Esophagus muscularis mucosa (tissue), 4 donors: Measurements from ENCODE around the gene BAMBI. TPM values are rescaled to one million over a fixed set of nuclear protein-coding genes. Genes with fewer than 3 reads are reported as not detected.

Experiments
- DNase-seq: peaks from one replicate; pipeline ENCODE4 v3.0.0-alpha.2; 2017; ENCODE audit errors: extremely low spot score
- H3K27ac ChIP-seq, 4 donors: fragments of 200-600 bp; sonication (generic); replicated peaks in 1 of 4; 1 replicate in 3 of 4; 2 replicates in 1 of 4; pipeline ENCODE4 v1.5.1; 2016 to 2019; ENCODE audit warnings: mild to moderate bottlenecking in 1 of 4
- H3K27me3 ChIP-seq, 4 donors: fragments of 200-600 bp; sonication (generic); one replicate each; pipeline versions ENCODE4 v1.5.1 to v1.6.0; 2016 to 2019
- H3K36me3 ChIP-seq, 4 donors: fragments of 200-600 bp; sonication (generic); one replicate each; pipeline ENCODE4 v1.5.1; 2016 to 2019
- H3K4me1 ChIP-seq, 4 donors: fragments of 200-600 bp; sonication (generic); one replicate each; pipeline ENCODE4 v1.5.1; 2016 to 2019
- H3K4me3 ChIP-seq, 4 donors: fragments of 200-600 bp; sonication (generic); 1 replicate in 2 of 4; 2 replicates in 2 of 4; pipeline ENCODE4 v1.5.1; 2016 to 2019; ENCODE audit warnings: mild to moderate bottlenecking in 4 of 4, moderate library complexity in 1 of 4
- H3K9me3 ChIP-seq, 4 donors: fragments of 200-600 bp; sonication (generic); 1 replicate in 3 of 4; 2 replicates in 1 of 4; pipeline ENCODE4 v1.5.1; 2016 to 2019
- EP300 ChIP-seq: sonication (generic); formaldehyde crosslinking; IDR thresholded peaks from one replicate; pipeline ENCODE4 v1.6.1; 2017; ENCODE audit warnings: antibody characterized with exemption
- POLR2A ChIP-seq: fragments of 450-650 bp; IDR thresholded peaks from one replicate; pipeline ENCODE4 v1.6.1; 2017; ENCODE audit warnings: antibody characterized with exemption, moderate library complexity, mild to moderate bottlenecking, low read depth
- POLR2AphosphoS5 ChIP-seq, 2 donors: sonication (generic); formaldehyde crosslinking; IDR thresholded peaks; one replicate each; pipeline ENCODE4 v1.6.1; 2017; ENCODE audit warnings: antibody characterized with exemption in 2 of 2
- WGBS: methylation state at CpG from one replicate; pipeline ENCODE4 v1.1.5; 2018; 5-methylcytosine and 5-hydroxymethylcytosine counted together
- intact Hi-C: fragments of 100-400 bp; cut with DNase I; formaldehyde crosslinking; loops from one replicate; pipeline ENCODE4 v1.15.1; 2023
- total RNA-seq, 4 donors: library from RNA; depleted of rRNA; stranded (reverse); fragments of >200 nt; gene quantifications; one replicate each; pipeline versions ENCODE4 v1.1.0 to v1.2.1, GENCODE V29; 2016
- TF ChIP-seq, protein P1 (sequence below), 3 experiments: fragments of 200-600 bp in 2 of 3; fragments of 450-650 bp in 1 of 3; sonication (generic) in 2 of 3; IDR thresholded peaks; one replicate each; pipeline ENCODE4 v1.5.1; 2017 to 2019; ENCODE audit warnings: antibody characterized with exemption in 3 of 3, mild to moderate bottlenecking in 2 of 3, moderate library complexity in 1 of 3

BAMBI gene
- total RNA-seq, result 1 to 10 TPM; 6.2 to 8.4 (median 8.1) TPM

DNA sequence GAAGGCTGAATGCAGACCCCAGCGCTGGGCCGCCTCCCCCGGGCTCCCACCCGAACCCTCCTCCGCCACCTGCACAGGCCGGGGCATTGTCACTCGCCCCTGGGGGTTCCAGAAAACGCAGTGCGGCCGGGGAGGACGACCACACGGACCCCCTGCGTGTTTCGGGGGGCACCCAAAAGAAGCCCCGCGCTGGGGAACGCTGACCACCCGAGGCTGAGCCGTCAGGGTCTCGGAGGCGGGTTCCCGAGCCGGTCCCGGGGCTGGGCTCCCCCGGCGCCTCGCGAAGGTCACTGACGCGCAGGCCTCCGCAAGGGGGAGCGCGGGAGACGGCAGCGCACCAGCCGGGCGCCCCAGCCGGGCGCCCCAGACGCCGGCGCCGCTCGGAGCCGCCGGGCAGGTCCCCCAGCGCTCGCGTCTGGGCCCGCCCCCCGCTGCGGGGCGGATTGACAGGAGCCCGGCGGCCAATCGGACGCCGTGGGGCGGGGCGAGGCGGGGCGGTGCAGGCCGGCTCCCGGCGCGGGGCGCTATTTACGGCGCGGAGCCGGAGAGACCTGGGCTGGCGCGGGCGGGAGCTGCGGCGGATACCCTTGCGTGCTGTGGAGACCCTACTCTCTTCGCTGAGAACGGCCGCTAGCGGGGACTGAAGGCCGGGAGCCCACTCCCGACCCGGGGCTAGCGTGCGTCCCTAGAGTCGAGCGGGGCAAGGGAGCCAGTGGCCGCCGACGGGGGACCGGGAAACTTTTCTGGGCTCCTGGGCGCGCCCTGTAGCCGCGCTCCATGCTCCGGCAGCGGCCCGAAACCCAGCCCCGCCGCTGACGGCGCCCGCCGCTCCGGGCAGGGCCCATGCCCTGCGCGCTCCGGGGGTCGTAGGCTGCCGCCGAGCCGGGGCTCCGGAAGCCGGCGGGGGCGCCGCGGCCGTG lies at the start of gene BAMBI:
BAMBI (plus strand) TSS at position 554 of the 920 bp plus-strand sequence. CDS start 377 bp downstream, outside the sequence.
- intact Hi-C loops, result loop anchor here (5.0 to 10.0 kb wide), 3 partner anchors 198 to 625 kb away; no protein-coding TSS in a partner anchor
- H3K27me3 ChIP-seq, result peaks cover 0 to 52% (median 0%) of the 10 kb centered on the region in 4 donors
- H3K36me3 ChIP-seq, result peaks cover 0 to 9% (median 2%) of the 10 kb centered on the region in 4 donors
- peak; percentile 94 for DNase-seq
- H3K4me1 ChIP-seq, result peaks cover 23 to 39% (median 32%) of the 10 kb centered on the region in 4 donors
- TF ChIP-seq POLR2AphosphoS5 (IDR thresholded peaks at IDR 0.05) (peak; percentile 90 to 92), EP300 (no peak), POLR2A (peak; percentile 69)
- TF ChIP-seq, protein P1, sequence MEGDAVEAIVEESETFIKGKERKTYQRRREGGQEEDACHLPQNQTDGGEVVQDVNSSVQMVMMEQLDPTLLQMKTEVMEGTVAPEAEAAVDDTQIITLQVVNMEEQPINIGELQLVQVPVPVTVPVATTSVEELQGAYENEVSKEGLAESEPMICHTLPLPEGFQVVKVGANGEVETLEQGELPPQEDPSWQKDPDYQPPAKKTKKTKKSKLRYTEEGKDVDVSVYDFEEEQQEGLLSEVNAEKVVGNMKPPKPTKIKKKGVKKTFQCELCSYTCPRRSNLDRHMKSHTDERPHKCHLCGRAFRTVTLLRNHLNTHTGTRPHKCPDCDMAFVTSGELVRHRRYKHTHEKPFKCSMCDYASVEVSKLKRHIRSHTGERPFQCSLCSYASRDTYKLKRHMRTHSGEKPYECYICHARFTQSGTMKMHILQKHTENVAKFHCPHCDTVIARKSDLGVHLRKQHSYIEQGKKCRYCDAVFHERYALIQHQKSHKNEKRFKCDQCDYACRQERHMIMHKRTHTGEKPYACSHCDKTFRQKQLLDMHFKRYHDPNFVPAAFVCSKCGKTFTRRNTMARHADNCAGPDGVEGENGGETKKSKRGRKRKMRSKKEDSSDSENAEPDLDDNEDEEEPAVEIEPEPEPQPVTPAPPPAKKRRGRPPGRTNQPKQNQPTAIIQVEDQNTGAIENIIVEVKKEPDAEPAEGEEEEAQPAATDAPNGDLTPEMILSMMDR (IDR thresholded peaks at IDR 0.05), result peak; percentile 59 to 76 (median 61)
- peak within 1 kb of the TSS; percentile 77 to 85 (median 81) for H3K4me3 ChIP-seq
- WGBS, result under 1% methylated on average over 35 of the region's 120 CpGs
- H3K27ac ChIP-seq, result peak within 1 kb of the TSS; percentile 58 to 74 (median 70)
- no peaks in the 10 kb centered on the region for H3K9me3 ChIP-seq

DNA sequence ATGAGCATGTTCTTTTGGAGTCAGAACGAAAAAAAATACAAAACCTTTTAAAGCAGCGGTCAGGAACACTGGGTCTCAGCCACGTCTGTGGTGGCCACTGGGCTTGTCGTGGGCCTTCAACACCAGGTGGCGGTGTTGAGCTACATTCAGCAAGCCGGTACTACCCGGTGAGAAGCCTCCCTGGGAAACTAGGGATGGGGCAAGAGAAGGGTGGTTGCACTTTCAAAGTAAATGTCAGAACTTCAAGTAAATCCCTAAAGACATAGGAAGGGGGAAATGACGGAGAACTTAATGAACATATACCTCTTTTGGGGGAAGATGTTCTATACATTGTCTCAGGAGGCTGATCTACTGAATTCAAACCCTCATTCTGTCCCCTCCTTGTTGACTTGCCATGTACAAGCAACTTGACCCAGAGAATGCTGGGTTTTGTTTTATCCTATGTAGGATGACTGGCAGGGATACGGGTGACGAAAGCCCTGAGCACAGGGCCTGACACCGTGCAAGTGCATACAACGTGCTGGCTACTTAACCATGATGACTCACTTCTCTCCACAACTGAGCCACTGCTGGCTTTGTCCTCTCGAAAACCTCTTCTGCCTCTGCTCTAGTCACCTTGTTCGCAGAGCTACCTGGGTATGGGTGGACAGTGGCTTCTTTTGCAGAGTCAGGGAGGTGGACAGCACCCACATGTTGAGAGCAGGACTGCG lies 49.0 kb upstream of the BAMBI start:
- intact Hi-C loops, result loop anchor here (10.0 kb wide), 1 partner anchor 676 kb away; no protein-coding TSS in a partner anchor
- Histone ChIP-seq H3K27ac (no peak overlapping the region), H3K4me3 (no peak overlapping the region), H3K9me3 (no peaks in the 10 kb centered on the region), H3K36me3 (no peaks in the 10 kb centered on the region), H3K27me3 (peaks cover 0 to 27% (median 2%) of the 10 kb centered on the region in 4 donors), H3K4me1 (peaks cover 0 to 9% (median 8%) of the 10 kb centered on the region in 4 donors)
- TF ChIP-seq, protein P1 (IDR thresholded peaks at IDR 0.05), result peak; percentile 72 to 88 (median 85)
- TF ChIP-seq POLR2A, result no peak
- TF ChIP-seq POLR2AphosphoS5 (IDR thresholded peaks at IDR 0.05), result no peak
- TF ChIP-seq EP300, result no peak
- DNase-seq, result no peak
- 37% methylated on average over 15 of the region's 15 CpGs for WGBS

DNA sequence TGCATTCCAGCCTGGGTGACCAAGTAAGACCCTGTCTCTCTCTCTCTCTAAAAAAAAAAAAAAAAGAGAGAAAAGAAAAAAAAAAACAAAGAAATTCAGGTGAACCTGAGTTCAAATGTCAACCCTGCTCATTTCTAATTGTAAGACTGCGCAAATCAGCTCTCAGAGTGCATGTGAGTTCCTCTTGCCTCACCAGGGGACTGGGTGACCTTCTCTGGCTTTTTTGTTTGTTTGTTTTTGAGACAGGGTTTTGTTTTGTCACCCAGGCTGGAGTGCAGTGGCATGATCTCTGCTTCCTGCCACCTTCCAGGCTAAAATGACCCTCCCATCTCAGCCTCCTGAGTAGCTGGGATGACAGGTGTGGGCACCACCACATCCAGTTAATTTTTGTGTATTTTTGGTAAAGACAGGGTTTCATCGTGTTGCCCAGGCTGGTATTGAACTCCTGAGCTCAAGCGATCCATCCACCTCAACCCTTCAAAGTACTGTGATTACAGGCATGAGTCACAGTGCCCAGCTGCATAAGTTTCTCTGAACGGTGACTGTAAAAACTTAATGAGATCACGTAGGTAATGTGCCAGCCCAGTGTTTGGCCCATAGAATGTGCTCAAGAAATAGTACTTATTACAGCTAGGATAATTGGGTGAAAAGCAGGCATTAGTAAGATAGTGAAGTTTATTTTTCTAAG lies 45.3 kb upstream of the BAMBI start:
- H3K36me3 ChIP-seq, result no peaks in the 10 kb centered on the region
- peaks cover 0 to 9% (median 8%) of the 10 kb centered on the region in 4 donors for H3K4me1 ChIP-seq
- no peak overlapping the region for H3K27ac ChIP-seq
- DNase-seq, result no peak
- peaks cover 0 to 30% (median 2%) of the 10 kb centered on the region in 4 donors for H3K27me3 ChIP-seq
- no peak overlapping the region for H3K4me3 ChIP-seq
- WGBS, result 90% methylated on average over 5 of the region's 5 CpGs
- TF ChIP-seq POLR2A, result no peak
- TF ChIP-seq, protein P1 (IDR thresholded peaks at IDR 0.05), result no peak
- no peak for TF ChIP-seq POLR2AphosphoS5 (IDR thresholded peaks at IDR 0.05)
- no peaks in the 10 kb centered on the region for H3K9me3 ChIP-seq
- intact Hi-C loops, result no loop called here

DNA sequence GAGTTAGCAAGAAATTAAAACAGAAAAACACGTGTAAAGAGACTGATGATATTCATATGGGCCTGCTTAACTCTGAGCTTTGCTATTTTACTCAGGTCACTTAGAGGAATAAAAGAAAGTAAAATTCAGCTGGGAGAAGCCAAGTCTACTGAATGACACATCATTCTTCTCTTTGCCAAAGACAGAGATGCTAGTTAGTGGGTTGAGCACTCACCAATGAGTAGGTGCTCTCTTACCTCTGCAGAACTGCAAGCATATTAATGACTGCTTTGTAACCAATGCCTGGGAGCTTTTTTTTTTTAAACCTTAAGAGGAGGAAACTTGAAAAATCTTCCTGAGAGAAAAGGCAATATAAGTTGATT lies 44.8 kb upstream of the BAMBI start:
- H3K27me3 ChIP-seq, result peaks cover 0 to 30% (median under 1%) of the 10 kb centered on the region in 4 donors
- H3K27ac ChIP-seq, result no peak overlapping the region
- intact Hi-C loops, result no loop called here
- no peaks in the 10 kb centered on the region for H3K9me3 ChIP-seq
- H3K4me1 ChIP-seq, result peaks cover 0 to 9% (median 8%) of the 10 kb centered on the region in 4 donors
- WGBS, result 86% methylated on average over 1 of the region's 1 CpG
- H3K36me3 ChIP-seq, result no peaks in the 10 kb centered on the region
- TF ChIP-seq POLR2A (no peak), POLR2AphosphoS5 (IDR thresholded peaks at IDR 0.05) (no peak), EP300 (no peak)
- TF ChIP-seq, protein P1 (IDR thresholded peaks at IDR 0.05), result no peak
- no peak overlapping the region for H3K4me3 ChIP-seq
- DNase-seq, result no peak
